Measurements from ENCODE around the gene SHROOM1. TPM values are rescaled to one million over a fixed set of nuclear protein-coding genes. Genes with fewer than 3 reads are reported as not detected.

The SHROOM1 gene
- total and polyA plus RNA-seq, 2 of the 8 experiments (the other 6 are each of a cell fraction or from before 2014, with no cell fraction given): 3.9 to 5.2 TPM

DNA sequence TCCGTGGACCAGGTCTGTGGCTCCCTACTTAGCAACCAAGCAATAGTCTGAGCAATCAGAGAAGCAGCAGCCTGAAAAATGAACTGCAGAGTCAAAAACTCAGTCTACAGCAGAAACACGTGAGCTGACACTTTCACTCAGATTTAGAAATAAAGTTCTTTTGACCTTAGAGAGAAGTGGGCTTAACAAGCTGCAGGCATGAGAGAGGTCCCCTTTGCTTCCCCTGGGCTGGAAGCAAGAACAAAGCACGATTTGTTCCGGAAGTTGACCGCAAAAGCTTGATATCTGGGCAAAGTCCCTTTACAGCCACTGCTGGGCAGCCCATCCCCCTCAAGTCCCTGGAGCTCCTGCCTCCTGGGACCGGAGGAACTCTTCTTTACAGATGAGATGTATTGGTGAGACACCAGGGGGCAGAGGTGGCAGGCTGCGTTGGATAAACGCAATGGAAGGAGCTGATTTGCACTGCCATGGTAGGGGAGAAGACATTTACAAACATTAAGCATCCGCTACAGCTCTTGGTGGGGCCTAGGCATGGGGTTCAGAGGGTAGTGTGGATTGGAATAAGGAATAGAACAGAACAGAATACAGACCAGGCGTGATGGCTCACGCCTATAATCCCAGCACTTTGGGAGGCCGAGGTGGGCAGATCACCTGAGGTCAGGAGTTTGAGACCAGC, 23.1 kb downstream of the SHROOM1 start:
- H3K56ac ChIP-seq (replicated peaks; ENCODE audit: insufficient read length, low read depth, low read length): no peak overlapping the region
- no peak overlapping the region for H3K4me3 ChIP-seq (ENCODE audit: extremely low read depth in 1 of 4, insufficient read depth in 2 of 4, low read depth in 3 of 4, low read length in 4 of 4)
- 63% methylated on average over 12 of the region's 12 CpGs; no CpG with 5 or more reads in 1 of the 2 experiments for WGBS, 2 experiments (ENCODE audit: extremely low coverage in 1 of 2, insufficient coverage in 1 of 2, insufficient read length in 1 of 2, insufficient replicate concordance in 2 of 2, low coverage in 1 of 2, low lambda C conversion rate in 2 of 2, missing lambda C conversion rate in 1 of 2)
- H4K5ac ChIP-seq (ENCODE audit: insufficient read length, low read depth, low read length): no peak overlapping the region
- FAIRE-seq: no peak
- no peak overlapping the region; the same call in 1 of the 2 replicates for H4K8ac ChIP-seq (ENCODE audit: extremely low read depth, insufficient read depth, low read length)
- no peak overlapping the region for H2BK5ac ChIP-seq (ENCODE audit: low read depth, low read length)
- peak overlapping the region; percentile 8; the same call in 1 of the 2 replicates for H2BK15ac ChIP-seq (ENCODE audit: low read length)
- H2AK5ac ChIP-seq (ENCODE audit: low read depth, low read length): no peak overlapping the region
- H2BK12ac ChIP-seq (ENCODE audit: low read depth, low read length): 0 out of 2 replicates have a peak overlapping the region, but pooled peaks have one; percentile 60
- no peak overlapping the region for H3K27ac ChIP-seq (ENCODE audit: low read depth, low read length)
- H2BK20ac ChIP-seq (ENCODE audit: low read length): 0 out of 2 replicates have a peak overlapping the region, but pooled peaks have one; percentile 2
- H3K9ac ChIP-seq (replicated peaks in 1 of 4; ENCODE audit: extremely low read depth in 1 of 4, low read depth in 3 of 4, low read length in 3 of 4): no peak overlapping the region
- TF ChIP-seq HDAC2 (IDR thresholded peaks at IDR 0.05; ENCODE audit: borderline replicate concordance in 1 of 2, low read depth in 2 of 2, low read length in 2 of 2): no peak
- 0 out of 2 replicates have a peak, but pooled peaks have one; percentile 29 for TF ChIP-seq YY1 (IDR thresholded peaks at IDR 0.05; ENCODE audit: low read depth, low read length)
- TF ChIP-seq, protein P1, sequence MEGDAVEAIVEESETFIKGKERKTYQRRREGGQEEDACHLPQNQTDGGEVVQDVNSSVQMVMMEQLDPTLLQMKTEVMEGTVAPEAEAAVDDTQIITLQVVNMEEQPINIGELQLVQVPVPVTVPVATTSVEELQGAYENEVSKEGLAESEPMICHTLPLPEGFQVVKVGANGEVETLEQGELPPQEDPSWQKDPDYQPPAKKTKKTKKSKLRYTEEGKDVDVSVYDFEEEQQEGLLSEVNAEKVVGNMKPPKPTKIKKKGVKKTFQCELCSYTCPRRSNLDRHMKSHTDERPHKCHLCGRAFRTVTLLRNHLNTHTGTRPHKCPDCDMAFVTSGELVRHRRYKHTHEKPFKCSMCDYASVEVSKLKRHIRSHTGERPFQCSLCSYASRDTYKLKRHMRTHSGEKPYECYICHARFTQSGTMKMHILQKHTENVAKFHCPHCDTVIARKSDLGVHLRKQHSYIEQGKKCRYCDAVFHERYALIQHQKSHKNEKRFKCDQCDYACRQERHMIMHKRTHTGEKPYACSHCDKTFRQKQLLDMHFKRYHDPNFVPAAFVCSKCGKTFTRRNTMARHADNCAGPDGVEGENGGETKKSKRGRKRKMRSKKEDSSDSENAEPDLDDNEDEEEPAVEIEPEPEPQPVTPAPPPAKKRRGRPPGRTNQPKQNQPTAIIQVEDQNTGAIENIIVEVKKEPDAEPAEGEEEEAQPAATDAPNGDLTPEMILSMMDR (IDR thresholded peaks at IDR 0.05; ENCODE audit: control extremely low read depth in 1 of 3, insufficient read depth in 1 of 3, low read depth in 1 of 3, low read length in 3 of 3): peak; percentile 48 to 70 (median 61)
- TF ChIP-seq MAFK (IDR thresholded peaks at IDR 0.05; ENCODE audit: low read depth, low read length): no peak
- peak; percentile 40 to 52 for TF ChIP-seq RAD21 (IDR thresholded peaks at IDR 0.05 in 1 of 2, conservative IDR thresholded peaks at IDR 0.05 in 1 of 2; ENCODE audit: low read depth in 2 of 2, low read length in 2 of 2)
- no peak overlapping the region for H3K4ac ChIP-seq (replicated peaks; ENCODE audit: insufficient read length, low read depth, low read length)
- peaks cover 0 to 5% (median 2%) of the 10 kb centered on the region in 4 experiments; a peak in 5 of 7 replicates for H3K4me1 ChIP-seq (replicated peaks in 1 of 4; ENCODE audit: control insufficient read depth in 3 of 4, insufficient read depth in 4 of 4, low read length in 3 of 4)
- peak overlapping the region; percentile 93 for H2AFZ ChIP-seq (ENCODE audit: low read length)
- no peak for DNase-seq (ENCODE audit: low read depth in 1 of 2, low spot score in 2 of 2)
- H3K18ac ChIP-seq (ENCODE audit: extremely low read depth, low read length): 0 out of 2 replicates have a peak overlapping the region, but pooled peaks have one; percentile 10
- peaks cover 7 to 14% (median 11%) of the 10 kb centered on the region in 4 experiments for H3K27me3 ChIP-seq (replicated peaks in 1 of 4; ENCODE audit: control insufficient read depth in 3 of 4, extremely low read depth in 1 of 4, insufficient read depth in 3 of 4, low read length in 3 of 4)
- no peaks in the 10 kb centered on the region for H3K79me2 ChIP-seq (ENCODE audit: control insufficient read depth in 1 of 2, insufficient read depth in 2 of 2, low read length in 2 of 2)
- H4K20me1 ChIP-seq (replicated peaks in 1 of 2; ENCODE audit: control insufficient read depth in 1 of 2, insufficient read depth in 2 of 2, low read length in 2 of 2): no peaks in the 10 kb centered on the region
- H3K14ac ChIP-seq (ENCODE audit: insufficient read length): no peak overlapping the region
- ChIA-PET POLR2A (ENCODE audit: partially characterized antibody) (interaction anchor here (1.1 to 2.7 kb wide), 3 partner anchors 16 to 70 kb away, joined by 3 to 9 read pairs (median 5); partner anchors contain the start of gene KIF3A), CTCF (ENCODE audit: partially characterized antibody) (interaction anchor here (0.6 to 6.9 kb wide), 33 partner anchors 8 to 474 kb away, joined by 3 to 82 read pairs (median 4); partner anchors contain the start of genes CCNI2, GDF9 and UQCRQ)
- H4K91ac ChIP-seq (replicated peaks; ENCODE audit: insufficient read length, low read length): no peak overlapping the region
- no peak overlapping the region for H3K4me2 ChIP-seq (ENCODE audit: insufficient read depth in 1 of 2, low read depth in 2 of 2, low read length in 2 of 2)
- no peak overlapping the region for H2BK120ac ChIP-seq (replicated peaks; ENCODE audit: low read depth, low read length)
- no peaks in the 10 kb centered on the region for H3K36me3 ChIP-seq (ENCODE audit: control insufficient read depth in 2 of 4, insufficient read depth in 4 of 4, low read length in 3 of 4)
- H3K23ac ChIP-seq (ENCODE audit: insufficient read length): no peak overlapping the region
- no peaks in the 10 kb centered on the region for H3K23me2 ChIP-seq (ENCODE audit: low read depth, low read length)
- H3K9me3 ChIP-seq (ENCODE audit: insufficient read depth in 2 of 2, low read depth in 1 of 2, low read length in 1 of 2): no peaks in the 10 kb centered on the region
- no peaks in the 10 kb centered on the region for H3K79me1 ChIP-seq (ENCODE audit: low read depth, low read length)

Measured in H1 (cell line).